B cell (primary cell): ENCODE results near the gene VIT. TPM values are rescaled to one million over a fixed set of nuclear protein-coding genes. Genes with fewer than 3 reads are reported as not detected.

Experiments
- ATAC-seq: fragments of 200-7000 bp; cut with Tn5 transposase; one replicate; pipeline ENCODE4 v1.10.0; 2021; ENCODE audit warnings: low read depth, mild to moderate bottlenecking, moderate number of reproducible peaks, moderate library complexity
- CTCF ChIA-PET: fragments of 350-600 bp; sonication (Branson Sonifier 250); formaldehyde crosslinking; loops from one replicate; lab custom pipeline; 2021; ENCODE audit warnings: antibody characterized with exemption, inconsistent platforms; lab: Charles Lee
- POLR2A ChIA-PET: fragments of 350-600 bp; sonication (Branson Sonifier 250); formaldehyde crosslinking; loops from one replicate; lab custom pipeline; 2021; ENCODE audit warnings: antibody characterized with exemption; lab: Charles Lee
- DNase-seq: peaks from one replicate; pipeline ENCODE4 v3.0.0; 2013
- H2AFZ ChIP-seq: 2 replicates; pipeline ENCODE4 v1.6.1; 2012; ENCODE audit warnings: mild to moderate bottlenecking, low read depth, low read length; ENCODE audit not compliant: insufficient read depth, poor library complexity, severe bottlenecking
- H3K27ac ChIP-seq, 2 donors: 1 replicate in 1 of 2; 2 replicates in 1 of 2; pipeline ENCODE4 v1.5.1; 2012 to 2013; ENCODE audit warnings: low read length in 2 of 2, mild to moderate bottlenecking in 2 of 2, moderate library complexity in 1 of 2
- H3K27me3 ChIP-seq, 4 experiments: fragments of 200-600 bp in 1 of 4; sonication (generic) in 1 of 4; replicated peaks in 1 of 4; 1 replicate in 2 of 4; 2 replicates in 2 of 4; pipeline versions ENCODE4 v1.6.1 to v1.7.0; 2013 to 2016; ENCODE audit warnings: low read length in 3 of 4, mild to moderate bottlenecking in 2 of 4, mixed read lengths in 1 of 4, moderate library complexity in 1 of 4; ENCODE audit not compliant: insufficient read depth in 4 of 4, control insufficient read depth in 3 of 4; ENCODE audit errors: control extremely low read depth in 1 of 4
- H3K36me3 ChIP-seq, 2 experiments: replicated peaks in 1 of 2; 1 replicate in 1 of 2; 2 replicates in 1 of 2; pipeline versions ENCODE4 v1.6.1 to v1.7.1; 2013; ENCODE audit warnings: low read length in 1 of 2; ENCODE audit not compliant: insufficient read depth in 2 of 2, control insufficient read depth in 1 of 2; ENCODE audit errors: control extremely low read depth in 1 of 2, extremely low read depth in 1 of 2
- H3K4me1 ChIP-seq, 2 donors: fragments of 200-600 bp in 1 of 2; sonication (generic) in 1 of 2; 1 replicate in 1 of 2; 2 replicates in 1 of 2; pipeline versions ENCODE4 v1.5.1 to v1.6.1; 2013 to 2017; ENCODE audit warnings: low read length in 2 of 2; ENCODE audit not compliant: control insufficient read depth in 2 of 2, insufficient read depth in 2 of 2
- H3K4me2 ChIP-seq: replicated peaks from 2 replicates; pipeline ENCODE3; 2012; ENCODE audit warnings: mild to moderate bottlenecking, low read depth, low read length; ENCODE audit not compliant: poor library complexity, severe bottlenecking
- H3K4me3 ChIP-seq, 5 experiments: fragments of 200-600 bp in 1 of 5; sonication (generic) in 1 of 5; 1 replicate in 3 of 5; 2 replicates in 2 of 5; pipeline versions ENCODE4 v1.5.1 to v1.7.0; 2011 to 2016; ENCODE audit warnings: low read length in 4 of 5, mild to moderate bottlenecking in 4 of 5, low read depth in 2 of 5, control low read depth in 1 of 5, moderate library complexity in 1 of 5; ENCODE audit not compliant: insufficient read depth in 1 of 5; ENCODE audit errors: control extremely low read depth in 1 of 5, extremely low read depth in 1 of 5
- H3K79me2 ChIP-seq: fragments of 200-600 bp; sonication (generic); one replicate; pipeline ENCODE4 v1.6.0; 2016; ENCODE audit warnings: low read length; ENCODE audit not compliant: control insufficient read depth, insufficient read depth
- H3K9ac ChIP-seq: fragments of 200-600 bp; sonication (generic); 2 replicates; pipeline ENCODE4 v1.6.1; 2017; ENCODE audit warnings: mild to moderate bottlenecking, low read length, moderate library complexity
- H3K9me3 ChIP-seq, 3 donors: one replicate each; pipeline versions ENCODE4 v1.6.1 to v1.7.1; 2013; ENCODE audit warnings: low read length in 2 of 3; ENCODE audit not compliant: control insufficient read depth in 2 of 3, insufficient read depth in 1 of 3; ENCODE audit errors: control extremely low read depth in 1 of 3
- H4K20me1 ChIP-seq: 2 replicates; pipeline ENCODE4 v1.6.0; 2012; ENCODE audit warnings: mild to moderate bottlenecking, low read length; ENCODE audit not compliant: insufficient read depth, control insufficient read depth, poor library complexity, severe bottlenecking
- H3K27ac Mint-ChIP-seq: one replicate; pipeline ENCODE4 v1.8.0; 2021; ENCODE audit warnings: mixed read lengths
- H3K27me3 Mint-ChIP-seq: one replicate; pipeline ENCODE4 v1.8.0; 2021; ENCODE audit warnings: mixed read lengths
- H3K4me1 Mint-ChIP-seq: one replicate; pipeline ENCODE4 v1.8.0; 2021; ENCODE audit warnings: mixed read lengths
- H3K4me3 Mint-ChIP-seq: one replicate; pipeline ENCODE4 v1.8.0; 2021; ENCODE audit warnings: mixed read lengths
- H3K9me3 Mint-ChIP-seq: one replicate; pipeline ENCODE4 v1.8.0; 2022; ENCODE audit warnings: mixed read lengths; ENCODE audit not compliant: insufficient read depth
- CTCF ChIP-seq: fragments of 200-600 bp; IDR thresholded peaks from one replicate; pipeline ENCODE4 v1.8.0; 2022; ENCODE audit warnings: antibody characterized with exemption, mild to moderate bottlenecking
- EZH2 ChIP-seq: IDR thresholded peaks from 2 replicates; pipeline ENCODE4 v1.6.1; 2012; ENCODE audit warnings: borderline replicate concordance, low read depth, mild to moderate bottlenecking, moderate library complexity, low read length; ENCODE audit not compliant: insufficient read depth, poor library complexity, severe bottlenecking
- WGBS: methylation state at CpG from one replicate; pipeline ENCODE4 v1.1.5; 2013; ENCODE audit warnings: missing lambda C conversion rate; ENCODE audit not compliant: insufficient coverage; 5-methylcytosine and 5-hydroxymethylcytosine counted together
- intact Hi-C: fragments of 100-400 bp; cut with micrococcal nuclease; formaldehyde crosslinking; loops from one replicate; pipeline ENCODE4 v1.10.0; 2022
- polyA plus RNA-seq: library from polyadenylated mRNA; depleted of rRNA; stranded (reverse); fragments of >200 nt; gene quantifications from 2 replicates; pipeline ENCODE4 v1.2.3, GENCODE V29; 2012
- total RNA-seq, 2 donors: library from RNA; stranded (reverse); fragments of 120-200 nt in 1 of 2; gene quantifications; 1 replicate in 1 of 2; 2 replicates in 1 of 2; pipeline versions ENCODE4 v1.2.3 to v1.2.4, GENCODE V29; 2013 to 2022

Gene VIT
- total and polyA plus RNA-seq, 2 donors (not counting 1 experiment from before 2014, with no cell fraction given) = not detected

GRCh38 chr2:36831185-36831584, 134.7 kb downstream of the VIT start:
- TF ChIP-seq CTCF (no peak), EZH2 (no peak)
- Histone ChIP-seq H3K4me3 (no peak overlapping the region), H4K20me1 (no peaks in the 10 kb centered on the region), H3K79me2 (no peaks in the 10 kb centered on the region), H2AFZ (no peak overlapping the region), H3K9ac (no peak overlapping the region), H3K4me2 (no peak overlapping the region), H3K9me3 (no peaks in the 10 kb centered on the region), H3K4me1 (no peaks in the 10 kb centered on the region), H3K36me3 (no peaks in the 10 kb centered on the region), H3K27me3 (no peaks in the 10 kb centered on the region), H3K27ac (no peak overlapping the region)
- Mint-ChIP-seq H3K4me1 (no peaks in the 10 kb centered on the region), H3K27ac (no peak overlapping the region), H3K27me3 (peaks cover 9% of the 10 kb centered on the region), H3K9me3 (no peaks in the 10 kb centered on the region), H3K4me3 (no peak overlapping the region)
- intact Hi-C loops = no loop called here
- WGBS = 80% methylated on average over 1 of the region's 1 CpG
- ChIA-PET POLR2A (no interaction called here), CTCF (no interaction called here)
- ATAC-seq (no peak), DNase-seq (no peak)

- TF ChIP-seq CTCF = no peak
- no peak for TF ChIP-seq EZH2
- Histone ChIP-seq H3K27ac (no peak overlapping the region), H3K27me3 (no peaks in the 10 kb centered on the region), H3K4me3 (no peak overlapping the region), H3K4me1 (no peaks in the 10 kb centered on the region), H3K4me2 (no peak overlapping the region), H4K20me1 (no peaks in the 10 kb centered on the region), H3K9me3 (no peaks in the 10 kb centered on the region), H2AFZ (no peak overlapping the region), H3K36me3 (no peaks in the 10 kb centered on the region), H3K79me2 (no peaks in the 10 kb centered on the region), H3K9ac (no peak overlapping the region)
- ChIA-PET POLR2A (no interaction called here), CTCF (no interaction called here)
- ATAC-seq = no peak
- no peak overlapping the region for H3K27ac Mint-ChIP-seq
- no peaks in the 10 kb centered on the region for H3K9me3 Mint-ChIP-seq
- no peak overlapping the region for H3K4me3 Mint-ChIP-seq
- DNase-seq = no peak
- H3K4me1 Mint-ChIP-seq = no peaks in the 10 kb centered on the region
- peaks cover 9% of the 10 kb centered on the region for H3K27me3 Mint-ChIP-seq
- WGBS = no CpG with 5 or more reads among the region's 2 CpGs
- intact Hi-C loops = no loop called here
These were observed 137.7 kb downstream of the VIT start for GRCh38 chr2:36834203-36834602.
